HG03135 (cell line): Measurements from ENCODE around the gene COL13A1.

Source experiments
- ATAC-seq: cut with Tn5 transposase; IDR thresholded peaks from one replicate; pipeline ENCODE4 v1.9.1; 2021; ENCODE audit warnings: mild to moderate bottlenecking, moderate library complexity; ENCODE audit not compliant: unreplicated experiment

Gene COL13A1

GRCh38 chr10:69938541-69938991, 136.9 kb downstream of the COL13A1 start:
- no peak for ATAC-seq

GRCh38 chr10:69939061-69939460, 137.4 kb downstream of the COL13A1 start:
- ATAC-seq = no peak

- ATAC-seq = no peak
Measured at GRCh38 chr10:69939481-69939880, 137.8 kb downstream of the COL13A1 start.

GRCh38 chr10:69941730-69942129, 140.0 kb downstream of the COL13A1 start:
- no peak for ATAC-seq

GRCh38 chr10:69943292-69943820, 141.7 kb downstream of the COL13A1 start:
- ATAC-seq = no peak

GRCh38 chr10:69944761-69945160, 143.1 kb downstream of the COL13A1 start:
- no peak for ATAC-seq

- no peak for ATAC-seq
Measured at GRCh38 chr10:69948261-69948660, 146.6 kb downstream of the COL13A1 start.

GRCh38 chr10:69949770-69950169, 148.1 kb downstream of the COL13A1 start:
- no peak for ATAC-seq

- ATAC-seq = no peak
Measured at GRCh38 chr10:69951658-69952057, 150.0 kb downstream of the COL13A1 start.

GRCh38 chr10:69952069-69952800, 150.5 kb downstream of the COL13A1 start:
- ATAC-seq = no peak

GRCh38 chr10:69952821-69953221, 151.1 kb downstream of the COL13A1 start:
- ATAC-seq = no peak

- no peak for ATAC-seq
Measured at GRCh38 chr10:69953851-69954250, 152.1 kb downstream of the COL13A1 start.

- no peak for ATAC-seq
Measured at GRCh38 chr10:69955211-69955805, 153.6 kb downstream of the COL13A1 start.

GRCh38 chr10:69955897-69956740, 154.4 kb downstream of the COL13A1 start:
- no peak for ATAC-seq

GRCh38 chr10:69956741-69957230, 155.1 kb downstream of the COL13A1 start:
- no peak for ATAC-seq

GRCh38 chr10:69957241-69957885, 155.7 kb downstream of the COL13A1 start:
- ATAC-seq = no peak

- ATAC-seq = no peak
Measured at GRCh38 chr10:69957886-69958555, 156.3 kb downstream of the COL13A1 start.

GRCh38 chr10:69958556-69958902, 156.8 kb downstream of the COL13A1 start:
- ATAC-seq = no peak

- no peak for ATAC-seq
Measured at GRCh38 chr10:69959911-69960310, 158.2 kb downstream of the COL13A1 start.

- ATAC-seq = no peak
Measured at GRCh38 chr10:69960606-69960987, 158.9 kb downstream of the COL13A1 start.
